ENCODE results near the gene NUSAP1.

DNA sequence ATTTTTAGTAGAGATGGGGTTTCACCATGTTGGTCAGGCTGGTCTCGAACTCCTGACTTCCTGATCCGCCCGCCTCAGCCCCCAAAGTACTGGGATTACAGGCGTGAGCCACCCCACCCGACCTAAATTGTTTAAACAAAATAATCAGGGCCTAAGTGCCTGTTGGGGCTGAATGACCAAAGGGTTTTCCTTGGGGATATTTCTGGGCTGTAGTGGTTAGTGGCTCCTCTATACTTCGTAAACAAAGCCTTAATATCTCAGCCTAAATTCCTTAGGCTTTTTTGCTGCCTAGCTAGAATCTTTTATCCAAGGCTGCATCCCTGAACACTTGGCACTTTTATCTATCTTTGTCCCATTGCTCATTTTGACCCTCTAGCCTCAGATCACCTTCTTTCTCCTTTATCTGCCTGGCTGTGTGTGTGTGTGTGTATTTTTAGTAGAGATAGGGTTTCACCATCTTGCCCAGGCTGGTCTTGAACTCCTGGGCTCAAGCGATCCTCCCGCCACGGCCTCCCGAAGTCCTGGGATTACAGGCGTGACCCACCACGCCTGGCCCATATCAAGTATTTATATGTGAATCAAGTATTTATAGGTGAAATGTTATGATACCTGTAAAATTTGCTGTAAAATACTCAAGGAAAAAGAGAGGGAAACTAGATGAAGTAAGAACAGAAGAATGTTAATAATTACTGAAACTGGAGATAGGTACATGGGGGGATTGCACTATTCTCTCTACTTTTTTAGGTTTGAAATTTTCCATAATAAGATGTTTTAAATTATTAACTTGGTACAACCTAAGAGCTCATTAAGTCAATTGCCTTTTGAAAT is 1.8 kb downstream of the NUSAP1 start:
- no peak for TF ChIP-seq PATZ1 (CRISPR knock-in tag; IDR thresholded peaks at IDR 0.05; ENCODE audit: borderline replicate concordance)
- TF ChIP-seq OSR1 (CRISPR knock-in tag; IDR thresholded peaks at IDR 0.05), result no peak
- TF ChIP-seq BACH2 (CRISPR knock-in tag; IDR thresholded peaks at IDR 0.05; ENCODE audit: borderline replicate concordance), result no peak
- TF ChIP-seq, protein P1, sequence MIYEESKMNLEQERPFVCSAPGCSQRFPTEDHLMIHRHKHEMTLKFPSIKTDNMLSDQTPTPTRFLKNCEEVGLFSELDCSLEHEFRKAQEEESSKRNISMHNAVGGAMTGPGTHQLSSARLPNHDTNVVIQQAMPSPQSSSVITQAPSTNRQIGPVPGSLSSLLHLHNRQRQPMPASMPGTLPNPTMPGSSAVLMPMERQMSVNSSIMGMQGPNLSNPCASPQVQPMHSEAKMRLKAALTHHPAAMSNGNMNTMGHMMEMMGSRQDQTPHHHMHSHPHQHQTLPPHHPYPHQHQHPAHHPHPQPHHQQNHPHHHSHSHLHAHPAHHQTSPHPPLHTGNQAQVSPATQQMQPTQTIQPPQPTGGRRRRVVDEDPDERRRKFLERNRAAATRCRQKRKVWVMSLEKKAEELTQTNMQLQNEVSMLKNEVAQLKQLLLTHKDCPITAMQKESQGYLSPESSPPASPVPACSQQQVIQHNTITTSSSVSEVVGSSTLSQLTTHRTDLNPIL (CRISPR knock-in tag; IDR thresholded peaks at IDR 0.05; ENCODE audit: low read depth), result no peak
- no peak for TF ChIP-seq CSRNP3 (CRISPR knock-in tag; IDR thresholded peaks at IDR 0.05)
- TF ChIP-seq GLIS3 (CRISPR knock-in tag; IDR thresholded peaks at IDR 0.05), result no peak
- no peak for TF ChIP-seq RARB (CRISPR knock-in tag; IDR thresholded peaks at IDR 0.05)
- TF ChIP-seq TCF4 (CRISPR knock-in tag; IDR thresholded peaks at IDR 0.05; ENCODE audit: borderline replicate concordance), result no peak
- no peak for TF ChIP-seq ZC3H10 (CRISPR knock-in tag; IDR thresholded peaks at IDR 0.05)
- no peak for TF ChIP-seq ZFP3 (CRISPR knock-in tag; IDR thresholded peaks at IDR 0.05)
- TF ChIP-seq ZNF70 (CRISPR knock-in tag; IDR thresholded peaks at IDR 0.05), result no peak
- no peak for TF ChIP-seq ZFP30 (CRISPR knock-in tag; IDR thresholded peaks at IDR 0.05)
- TF ChIP-seq PPARA (CRISPR knock-in tag; IDR thresholded peaks at IDR 0.05; ENCODE audit: borderline replicate concordance), result no peak
- TF ChIP-seq ARNTL (CRISPR knock-in tag; IDR thresholded peaks at IDR 0.05; ENCODE audit: borderline replicate concordance, low read depth), result no peak

Data from SK-N-SH treated with all-trans-retinoic acid at 6 μM for 48 hours (cell line).